GM18526 (cell line): Measurements from ENCODE around the gene SMARCB1.

Source experiments
- POLR2A ChIP-seq: IDR thresholded peaks from 3 replicates; pipeline ENCODE4 v1.6.1; 2011; ENCODE audit not compliant: insufficient read length; ENCODE audit errors: extremely low read depth

Gene SMARCB1

GRCh38 chr22:23847991-23848864 is 61.5 kb downstream of the SMARCB1 start:
- peak; percentile 14 for TF ChIP-seq POLR2A

- TF ChIP-seq POLR2A: no peak
Measured at GRCh38 chr22:23849009-23850006, 62.5 kb downstream of the SMARCB1 start.

GRCh38 chr22:23850136-23850611 is 63.4 kb downstream of the SMARCB1 start:
- TF ChIP-seq POLR2A: no peak

GRCh38 chr22:23856721-23857605 is 70.2 kb downstream of the SMARCB1 start:
- TF ChIP-seq POLR2A: no peak

GRCh38 chr22:23857606-23858483 is 71.1 kb downstream of the SMARCB1 start, which contains the start of gene SLC2A11:
SLC2A11 (plus strand) TSS chr22:23857875; CDS start chr22:23858000, 125 bp downstream.
- peak; percentile 94 for TF ChIP-seq POLR2A

GRCh38 chr22:23858484-23858815 is 71.7 kb downstream of the SMARCB1 start:
- no peak for TF ChIP-seq POLR2A

- no peak for TF ChIP-seq POLR2A
Measured at GRCh38 chr22:23859201-23859600, 72.4 kb downstream of the SMARCB1 start.

GRCh38 chr22:23862103-23862502 is 75.3 kb downstream of the SMARCB1 start:
- no peak for TF ChIP-seq POLR2A

- TF ChIP-seq POLR2A: no peak
Measured at GRCh38 chr22:23868580-23868979, 81.8 kb downstream of the SMARCB1 start.

- no peak for TF ChIP-seq POLR2A
Measured at GRCh38 chr22:23874871-23875270, 88.1 kb downstream of the SMARCB1 start.

GRCh38 chr22:23875801-23876200 is 89.0 kb downstream of the SMARCB1 start:
- TF ChIP-seq POLR2A: no peak

- no peak for TF ChIP-seq POLR2A
Measured at GRCh38 chr22:23877566-23877965, 90.8 kb downstream of the SMARCB1 start.

- TF ChIP-seq POLR2A: no peak
Measured at GRCh38 chr22:23878219-23878618, 91.5 kb downstream of the SMARCB1 start.

- TF ChIP-seq POLR2A: no peak
Measured at GRCh38 chr22:23882370-23882769, 95.6 kb downstream of the SMARCB1 start.
